NB4 (cell line): ENCODE measurements around the gene AP3M1.

Experiments
- DNase-seq: peaks from one replicate; pipeline ENCODE4 v3.0.0; 2010; ENCODE audit warnings: low read depth
- H3K4me3 ChIP-seq: one replicate; pipeline ENCODE4 v1.5.1; 2011; ENCODE audit warnings: mild to moderate bottlenecking, low read depth, low read length, moderate library complexity
- MYC ChIP-seq: IDR thresholded peaks from 2 replicates; pipeline ENCODE4 v1.6.1; 2011; ENCODE audit warnings: low read depth, low read length
- POLR2A ChIP-seq: IDR thresholded peaks from 2 replicates; pipeline ENCODE4 v1.6.1; 2011; ENCODE audit warnings: mild to moderate bottlenecking; ENCODE audit not compliant: insufficient read length; ENCODE audit errors: extremely low read depth
- TF ChIP-seq, protein P1 (sequence below): IDR thresholded peaks from 2 replicates; pipeline ENCODE4 v1.6.1; 2011; ENCODE audit warnings: low read depth, low read length
- TF ChIP-seq, protein P2 (sequence below): IDR thresholded peaks from one replicate; pipeline ENCODE4 v1.5.1; 2012; ENCODE audit warnings: low read depth, low read length

Gene AP3M1

DNA sequence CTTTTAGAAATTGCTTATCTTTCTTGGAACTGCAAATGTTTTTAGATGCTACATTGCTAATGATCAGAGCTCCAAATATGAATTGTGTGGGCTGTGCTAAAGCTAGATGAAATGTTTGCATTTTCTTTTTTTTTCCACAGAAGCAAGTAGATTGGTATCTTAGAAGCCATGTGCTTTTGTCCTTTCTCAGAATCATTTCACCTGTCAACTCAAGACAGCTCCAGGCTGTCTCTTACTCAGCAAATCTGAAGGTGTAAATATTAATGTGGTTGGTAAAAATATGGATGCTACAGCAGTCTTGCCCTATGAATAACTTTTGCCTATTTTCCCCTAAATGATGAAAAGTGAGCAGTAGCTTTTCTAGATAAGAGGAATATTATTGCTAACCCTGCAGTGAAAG, 41.2 kb downstream of the AP3M1 start:
- H3K4me3 ChIP-seq, result no peak overlapping the region
- DNase-seq, result no peak
- TF ChIP-seq POLR2A, result no peak

DNA sequence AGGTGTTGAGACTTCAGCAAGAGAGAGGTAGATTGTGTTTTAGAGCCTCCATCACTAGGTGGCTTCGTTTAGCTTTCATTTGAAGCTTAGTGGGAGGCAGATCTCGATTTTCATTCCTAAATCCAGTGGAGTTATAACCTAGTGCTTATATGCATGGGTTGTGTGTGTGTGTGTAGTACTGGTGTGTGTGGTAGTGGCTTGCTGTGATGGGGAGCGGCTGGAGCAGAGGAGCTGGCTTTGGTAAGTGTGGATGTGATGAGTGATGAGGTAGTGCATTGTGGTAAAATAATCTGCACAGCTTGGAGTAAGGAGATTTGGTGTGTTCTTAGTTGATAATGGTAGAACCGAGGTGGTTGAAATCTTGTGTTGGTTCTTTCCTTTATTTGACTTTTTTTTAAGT, 43.2 kb downstream of the AP3M1 start:
- peak; percentile 15 for DNase-seq

DNA sequence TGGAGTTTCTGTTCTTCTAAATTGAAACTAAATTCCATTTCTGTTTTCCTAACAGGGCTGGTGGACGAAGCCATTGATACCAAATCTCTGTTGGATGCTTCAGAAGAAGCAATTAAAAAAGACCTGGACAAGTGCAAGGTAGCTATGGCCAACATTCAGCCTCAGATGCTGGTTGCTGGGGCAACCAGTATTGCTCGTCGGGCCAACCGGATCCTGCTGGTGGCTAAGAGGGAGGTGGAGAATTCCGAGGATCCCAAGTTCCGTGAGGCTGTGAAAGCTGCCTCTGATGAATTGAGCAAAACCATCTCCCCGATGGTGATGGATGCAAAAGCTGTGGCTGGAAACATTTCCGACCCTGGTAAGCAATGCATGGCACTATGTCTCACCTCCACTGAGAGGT, 45.6 kb downstream of the AP3M1 start:
- H3K4me3 ChIP-seq, result no peak overlapping the region
- no peak for TF ChIP-seq MYC
- TF ChIP-seq, protein P1, sequence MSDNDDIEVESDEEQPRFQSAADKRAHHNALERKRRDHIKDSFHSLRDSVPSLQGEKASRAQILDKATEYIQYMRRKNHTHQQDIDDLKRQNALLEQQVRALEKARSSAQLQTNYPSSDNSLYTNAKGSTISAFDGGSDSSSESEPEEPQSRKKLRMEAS, result no peak
- TF ChIP-seq, protein P2, sequence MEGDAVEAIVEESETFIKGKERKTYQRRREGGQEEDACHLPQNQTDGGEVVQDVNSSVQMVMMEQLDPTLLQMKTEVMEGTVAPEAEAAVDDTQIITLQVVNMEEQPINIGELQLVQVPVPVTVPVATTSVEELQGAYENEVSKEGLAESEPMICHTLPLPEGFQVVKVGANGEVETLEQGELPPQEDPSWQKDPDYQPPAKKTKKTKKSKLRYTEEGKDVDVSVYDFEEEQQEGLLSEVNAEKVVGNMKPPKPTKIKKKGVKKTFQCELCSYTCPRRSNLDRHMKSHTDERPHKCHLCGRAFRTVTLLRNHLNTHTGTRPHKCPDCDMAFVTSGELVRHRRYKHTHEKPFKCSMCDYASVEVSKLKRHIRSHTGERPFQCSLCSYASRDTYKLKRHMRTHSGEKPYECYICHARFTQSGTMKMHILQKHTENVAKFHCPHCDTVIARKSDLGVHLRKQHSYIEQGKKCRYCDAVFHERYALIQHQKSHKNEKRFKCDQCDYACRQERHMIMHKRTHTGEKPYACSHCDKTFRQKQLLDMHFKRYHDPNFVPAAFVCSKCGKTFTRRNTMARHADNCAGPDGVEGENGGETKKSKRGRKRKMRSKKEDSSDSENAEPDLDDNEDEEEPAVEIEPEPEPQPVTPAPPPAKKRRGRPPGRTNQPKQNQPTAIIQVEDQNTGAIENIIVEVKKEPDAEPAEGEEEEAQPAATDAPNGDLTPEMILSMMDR, result no peak
- no peak for TF ChIP-seq POLR2A
- DNase-seq, result no peak

More for the DNA sequence above, 43.2 kb downstream of the AP3M1 start:
- no peak overlapping the region for H3K4me3 ChIP-seq
- TF ChIP-seq, protein P2, result no peak
- no peak for TF ChIP-seq POLR2A
- TF ChIP-seq, protein P1, result no peak
- no peak for TF ChIP-seq MYC

DNA sequence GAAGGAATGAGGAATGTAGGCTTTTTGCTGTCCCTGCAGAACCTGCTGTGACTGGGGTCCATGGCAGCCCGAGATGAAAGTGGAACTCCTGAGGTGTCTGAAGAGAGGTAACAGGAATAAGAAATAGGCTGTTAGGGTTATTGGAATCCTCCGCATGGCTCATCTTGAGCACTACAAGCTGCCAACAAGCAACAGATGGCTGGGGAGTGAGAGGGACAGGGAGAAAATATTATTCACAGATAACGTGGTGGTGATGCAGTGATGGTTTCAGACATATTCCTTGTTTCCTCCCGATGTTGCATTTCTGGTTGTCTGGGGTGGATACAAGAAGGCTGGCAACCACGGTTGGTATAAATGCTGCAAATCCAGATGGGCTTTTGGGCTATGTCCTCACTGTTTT, 46.1 kb downstream of the AP3M1 start:
- DNase-seq, result no peak
- no peak overlapping the region for H3K4me3 ChIP-seq
- TF ChIP-seq, protein P2, result no peak
- TF ChIP-seq, protein P1, result no peak
- no peak for TF ChIP-seq MYC
- no peak for TF ChIP-seq POLR2A

DNA sequence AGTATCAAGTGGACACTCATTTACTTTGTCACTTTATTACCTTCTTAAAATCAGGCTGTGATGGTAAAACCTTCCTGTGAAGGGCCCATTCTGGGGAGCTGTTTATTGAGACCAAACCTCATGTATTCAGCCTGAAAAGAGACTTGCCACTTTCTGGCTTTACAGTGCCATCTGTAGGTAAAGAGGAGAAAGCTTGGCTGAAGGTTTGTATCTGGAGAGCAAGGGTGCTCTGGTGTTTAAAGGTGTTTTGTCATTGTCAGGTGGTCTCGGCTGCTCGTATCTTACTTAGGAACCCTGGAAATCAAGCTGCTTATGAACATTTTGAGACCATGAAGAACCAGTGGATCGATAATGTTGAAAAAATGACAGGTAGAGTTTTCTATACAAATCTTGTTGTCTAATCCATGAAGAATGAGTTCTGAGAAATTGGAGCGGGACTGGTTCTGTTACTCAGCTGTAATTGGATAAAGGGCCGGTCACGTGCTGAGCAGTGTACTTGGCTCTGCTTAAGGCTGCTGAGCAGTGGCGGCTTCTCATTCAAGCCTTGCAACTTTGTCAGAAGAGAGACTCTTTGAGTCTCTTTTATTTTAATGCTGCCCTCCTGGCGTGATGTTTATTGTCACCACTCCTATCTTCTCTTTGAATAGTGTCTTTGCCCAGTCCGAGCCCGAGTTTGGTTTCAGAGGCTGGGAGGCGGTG, 46.9 kb downstream of the AP3M1 start:
- DNase-seq, result peak; percentile 56
- H3K4me3 ChIP-seq, result no peak overlapping the region
- TF ChIP-seq, protein P2, result peak; percentile 73
- no peak for TF ChIP-seq MYC

DNA sequence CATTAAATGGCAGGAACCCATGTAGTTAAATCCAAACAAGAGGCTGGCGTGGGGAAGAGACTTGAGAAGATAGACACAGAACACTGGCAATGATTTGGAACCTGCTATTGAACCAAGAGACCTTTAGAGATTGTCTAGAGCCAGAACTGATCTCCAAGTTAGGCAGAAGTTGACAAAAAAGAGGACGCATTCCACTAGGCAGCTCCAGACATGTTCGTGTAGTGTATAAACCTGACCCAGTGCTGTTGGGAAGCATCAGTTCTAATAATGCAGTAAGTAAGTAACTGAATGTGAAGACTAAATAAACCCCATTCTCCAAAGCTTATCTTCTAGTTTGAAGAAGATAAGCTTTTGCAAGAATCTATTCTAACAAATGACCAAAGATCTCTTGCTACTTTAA, 50.8 kb downstream of the AP3M1 start:
- no peak for DNase-seq
- no peak overlapping the region for H3K4me3 ChIP-seq
- TF ChIP-seq POLR2A (no peak), MYC (no peak)
- TF ChIP-seq, protein P1, result no peak
- TF ChIP-seq, protein P2, result no peak
